Endothelial cell of umbilical vein (primary cell): Measurements from ENCODE around the gene VPS51. TPM values are rescaled to one million over a fixed set of nuclear protein-coding genes. Genes with fewer than 3 reads are reported as not detected.

Source experiments
- BruUV-seq: library from RNA; stranded (reverse); fragments of 400-500 nt; replicated peaks from 2 replicates; lab custom pipeline; 2021; lab: Mats Ljungman, UMichigan
- CTCF ChIA-PET: fragments of 300-600, 350-600 bp; sonication (Branson Sonifier 250); formaldehyde crosslinking; loops from one replicate; lab custom pipeline; 2021; ENCODE audit warnings: antibody characterized with exemption, inconsistent platforms; lab: Charles Lee
- POLR2A ChIA-PET: fragments of 300-600, 350-600 bp; sonication (Branson Sonifier 250); formaldehyde crosslinking; loops from one replicate; lab custom pipeline; 2021; ENCODE audit warnings: antibody characterized with exemption, inconsistent platforms; lab: Charles Lee
- DNase-seq: peaks from one replicate; pipeline ENCODE4 v3.0.0-alpha.2; 2011; ENCODE audit warnings: low read depth, low spot score
- FAIRE-seq: peaks from 2 replicates; lab custom pipeline; 2011; peaks lifted over from hg19 to GRCh38; lab: Jason Lieb, UNC
- H2AFZ ChIP-seq: 2 replicates; pipeline ENCODE4 v1.6.0; 2012; ENCODE audit warnings: low read depth, low read length, control low read depth, inconsistent platforms
- H3K27ac ChIP-seq: 2 replicates; pipeline ENCODE4 v1.5.1; 2011; ENCODE audit warnings: low read depth, mild to moderate bottlenecking, control low read depth, low read length, moderate library complexity; ENCODE audit not compliant: insufficient read depth
- H3K27me3 ChIP-seq, 2 experiments: 2 replicates each; pipeline versions ENCODE4 v1.6.0 to v1.6.1; 2011; ENCODE audit warnings: low read length in 2 of 2, mixed read lengths in 1 of 2; ENCODE audit not compliant: control insufficient read depth in 2 of 2, insufficient read depth in 2 of 2
- H3K36me3 ChIP-seq, 2 experiments: 2 replicates in 1 of 2; 3 replicates in 1 of 2; pipeline ENCODE4 v1.5.1; 2011; ENCODE audit warnings: low read length in 2 of 2, mild to moderate bottlenecking in 1 of 2, moderate library complexity in 1 of 2; ENCODE audit not compliant: control insufficient read depth in 2 of 2, insufficient read depth in 2 of 2; ENCODE audit errors: extremely low read depth in 1 of 2
- H3K4me1 ChIP-seq: 3 replicates; pipeline ENCODE4 v1.5.1; 2011; ENCODE audit warnings: mild to moderate bottlenecking, low read length; ENCODE audit not compliant: control insufficient read depth, insufficient read depth; ENCODE audit errors: extremely low read depth
- H3K4me2 ChIP-seq: 2 replicates; pipeline ENCODE4 v1.6.1; 2011; ENCODE audit warnings: low read length, control low read depth, mixed read lengths; ENCODE audit not compliant: insufficient read depth
- H3K4me3 ChIP-seq, 3 experiments: fragments of 200-600 bp in 1 of 3; sonication (generic), shearing (Covaris generic) in 1 of 3; replicated peaks in 1 of 3; 2 replicates each; pipeline ENCODE4 v1.5.1; 2011 to 2016; ENCODE audit warnings: control low read depth in 3 of 3, low read length in 3 of 3, mild to moderate bottlenecking in 2 of 3, inconsistent platforms in 1 of 3, low read depth in 1 of 3, moderate library complexity in 1 of 3; ENCODE audit not compliant: insufficient read depth in 1 of 3
- H3K79me2 ChIP-seq: 2 replicates; pipeline ENCODE4 v1.6.0; 2012; ENCODE audit warnings: low read length, inconsistent platforms; ENCODE audit not compliant: control insufficient read depth, insufficient read depth
- H3K9ac ChIP-seq: replicated peaks from 2 replicates; pipeline ENCODE3; 2011; ENCODE audit warnings: low read length, control low read depth; ENCODE audit not compliant: insufficient read depth; ENCODE audit errors: extremely low read depth
- H3K9me1 ChIP-seq: replicated peaks from 3 replicates; pipeline ENCODE4 v1.6.0; 2011; ENCODE audit warnings: mild to moderate bottlenecking, low read length; ENCODE audit not compliant: control insufficient read depth, insufficient read depth; ENCODE audit errors: extremely low read depth
- H3K9me3 ChIP-seq: replicated peaks from 2 replicates; pipeline ENCODE4 v1.5.1; 2012; ENCODE audit warnings: low read length, inconsistent platforms; ENCODE audit not compliant: control insufficient read depth, insufficient read depth
- H4K20me1 ChIP-seq: replicated peaks from 2 replicates; pipeline ENCODE3; 2011; ENCODE audit warnings: mild to moderate bottlenecking, low read length; ENCODE audit not compliant: control insufficient read depth, insufficient read depth; ENCODE audit errors: extremely low read depth
- EZH2 ChIP-seq: IDR thresholded peaks from 2 replicates; pipeline ENCODE4 v1.6.1; 2012; ENCODE audit warnings: borderline replicate concordance, low read depth, mild to moderate bottlenecking, moderate library complexity, low read length, inconsistent platforms; ENCODE audit not compliant: severe bottlenecking
- FOS ChIP-seq: IDR thresholded peaks from 2 replicates; pipeline ENCODE4 v1.6.1; 2011; ENCODE audit warnings: mild to moderate bottlenecking, low read length, moderate library complexity, borderline replicate concordance; ENCODE audit not compliant: insufficient read depth
- MYC ChIP-seq: IDR thresholded peaks from one replicate; pipeline ENCODE4 v1.6.1; 2011; ENCODE audit warnings: mild to moderate bottlenecking, low read depth, low read length
- POLR2A ChIP-seq: IDR thresholded peaks from 2 replicates; pipeline ENCODE4 v1.6.1; 2012; ENCODE audit warnings: low read depth, mild to moderate bottlenecking, control low read depth, low read length
- dilution Hi-C: fragments of 300-500 bp; cut with MboI; formaldehyde crosslinking; loops from one replicate; pipeline ENCODE4 v1.15.0; 2019; ENCODE audit warnings: low sequenced_read_pairs; ENCODE audit not compliant: extremely low pct_ligation_motif_present
- intact Hi-C: fragments of 100-400 bp; cut with micrococcal nuclease; formaldehyde crosslinking; loops from one replicate; pipeline ENCODE4 v1.10.0; 2022
- microRNA-seq: library from miRNA; unstranded; fragments of <30 nt; microRNA quantifications from one replicate; pipeline ENCODE4 v1.2.0, GENCODE V29; 2021; ENCODE audit warnings: borderline number of aligned reads, borderline replicate concordance
- polyA plus RNA-seq, 4 experiments: library from polyadenylated mRNA; depleted of rRNA in 3 of 4; stranded (reverse) in 3 of 4; unstranded in 1 of 4; fragments of >200 nt; gene quantifications; 2 replicates each; pipeline versions ENCODE4 v1.2.1 to v1.2.3, GENCODE V29; 2011 to 2012; ENCODE audit warnings: missing spikeins in 1 of 4
- small RNA-seq: library from RNA; depleted of rRNA; stranded (forward); fragments of <200 nt; gene quantifications from one replicate; pipeline ENCODE3, GENCODE V24; 2012; ENCODE audit warnings: low replicate concordance, low read depth; ENCODE audit not compliant: insufficient read depth, insufficient read length
- total RNA-seq: library from RNA; stranded (reverse); gene quantifications from 2 replicates; pipeline ENCODE4 v1.2.3, GENCODE V29; 2021
- TF ChIP-seq, protein P1 (sequence below): IDR thresholded peaks from 2 replicates; pipeline ENCODE4 v1.6.1; 2011; ENCODE audit not compliant: insufficient read depth, insufficient read length

The VPS51 gene
- total and polyA plus RNA-seq, 2 donors (not counting 3 experiments of a cell fraction or from before 2014, with no cell fraction given) = 108 to 146 TPM

DNA sequence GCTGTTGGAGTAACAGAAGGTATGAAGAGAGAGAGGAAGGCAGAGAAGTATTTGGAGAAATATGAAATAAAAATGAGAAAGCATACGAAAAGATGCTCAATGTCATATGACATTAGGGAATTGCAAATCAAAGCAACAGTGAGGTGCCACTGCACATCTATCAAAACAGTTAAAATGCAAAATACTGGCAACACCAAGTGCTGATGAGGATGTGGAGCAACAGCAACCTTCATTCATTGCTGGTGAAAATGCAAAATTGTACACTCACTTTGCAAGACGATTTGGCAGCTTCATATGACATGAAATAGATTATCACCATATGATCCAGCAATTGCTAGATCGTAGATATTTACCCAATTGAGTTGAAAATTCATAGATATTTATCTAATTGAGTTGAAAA is 64.6 kb downstream of the VPS51 start:
- Histone ChIP-seq H3K79me2 (no peaks in the 10 kb centered on the region), H3K27me3 (no peaks in the 10 kb centered on the region), H3K9me1 (no peaks in the 10 kb centered on the region), H4K20me1 (no peaks in the 10 kb centered on the region), H3K36me3 (no peaks in the 10 kb centered on the region), H2AFZ (no peak overlapping the region), H3K4me1 (no peaks in the 10 kb centered on the region), H3K4me3 (no peak overlapping the region), H3K9me3 (no peaks in the 10 kb centered on the region), H3K4me2 (no peak overlapping the region), H3K9ac (no peak overlapping the region), H3K27ac (no peak overlapping the region)
- DNase-seq = no peak
- dilution Hi-C loops = no loop called here
- TF ChIP-seq MYC (no peak), FOS (no peak), EZH2 (no peak), POLR2A (no peak)
- TF ChIP-seq, protein P1, sequence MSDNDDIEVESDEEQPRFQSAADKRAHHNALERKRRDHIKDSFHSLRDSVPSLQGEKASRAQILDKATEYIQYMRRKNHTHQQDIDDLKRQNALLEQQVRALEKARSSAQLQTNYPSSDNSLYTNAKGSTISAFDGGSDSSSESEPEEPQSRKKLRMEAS = no peak
- intact Hi-C loops = no loop called here
- POLR2A ChIA-PET = no interaction called here
- CTCF ChIA-PET = no interaction called here
- no TSS peak for BruUV-seq
- no peak for FAIRE-seq

Small RNA genes within 50 kb of the gene (microRNA-seq; reads per million reads assigned to microRNA genes)
- gene MIR6751 = not detected

Small RNA genes within 50 kb of the gene (small RNA-seq; reads per million reads assigned to genes)
- gene HIGD1AP10 (not detected), gene PDCL2P2 (not detected), gene RNU2-23P (1.5 reads per million)

Other genes with a start within 250 kb of the VPS51 start
- 98.0 and 109 TPM in 2 replicates for gene EHD1, start 217.6 kb upstream of the VPS51 start, total RNA-seq
- 136 and 140 TPM in 2 replicates for gene EHD1, start 217.6 kb upstream of the VPS51 start, polyA plus RNA-seq
- 24.3 and 27.4 TPM in 2 replicates for gene ATG2A, start 179.0 kb upstream of the VPS51 start, total RNA-seq
- gene ATG2A, start 179.0 kb upstream of the VPS51 start, polyA plus RNA-seq = 13.4 and 17.6 TPM in 2 replicates
- 17.8 and 21.5 TPM in 2 replicates for gene PPP2R5B, start 171.5 kb upstream of the VPS51 start, total RNA-seq
- gene PPP2R5B, start 171.5 kb upstream of the VPS51 start, polyA plus RNA-seq = 17.6 and 20.9 TPM in 2 replicates
- gene GPHA2, start 160.3 kb upstream of the VPS51 start, total RNA-seq = not detected in 2 replicates
- gene GPHA2, start 160.3 kb upstream of the VPS51 start, polyA plus RNA-seq = not detected in 2 replicates
- not detected in 2 replicates for gene MAJIN, start 124.1 kb upstream of the VPS51 start, total RNA-seq
- gene MAJIN, start 124.1 kb upstream of the VPS51 start, polyA plus RNA-seq = 0.07 TPM in 1 of 2 replicates, not detected in the other
- gene BATF2, start 99.2 kb upstream of the VPS51 start, total RNA-seq = 0.75 and 0.81 TPM in 2 replicates
- gene BATF2, start 99.2 kb upstream of the VPS51 start, polyA plus RNA-seq = 0.75 and 1.5 TPM in 2 replicates
- gene ARL2, start 82.1 kb upstream of the VPS51 start, total RNA-seq = 108 and 109 TPM in 2 replicates
- 259 and 312 TPM in 2 replicates for gene ARL2, start 82.1 kb upstream of the VPS51 start, polyA plus RNA-seq
- 21.0 and 21.8 TPM in 2 replicates for gene SNX15, start 68.8 kb upstream of the VPS51 start, total RNA-seq
- 15.2 and 15.5 TPM in 2 replicates for gene SNX15, start 68.8 kb upstream of the VPS51 start, polyA plus RNA-seq
- 16.6 and 18.0 TPM in 2 replicates for gene SAC3D1, start 55.0 kb upstream of the VPS51 start, total RNA-seq
- 17.0 and 22.2 TPM in 2 replicates for gene SAC3D1, start 55.0 kb upstream of the VPS51 start, polyA plus RNA-seq
- gene NAALADL1, start 37.7 kb upstream of the VPS51 start, total RNA-seq = 4.4 and 6.8 TPM in 2 replicates
- gene NAALADL1, start 37.7 kb upstream of the VPS51 start, polyA plus RNA-seq = 13.9 and 16.5 TPM in 2 replicates
- 34.1 and 35.7 TPM in 2 replicates for gene CDCA5, start 12.2 kb upstream of the VPS51 start, total RNA-seq
- 14.0 and 16.4 TPM in 2 replicates for gene CDCA5, start 12.2 kb upstream of the VPS51 start, polyA plus RNA-seq
- 37.6 and 45.1 TPM in 2 replicates for gene ZFPL1, start 12.0 kb upstream of the VPS51 start, total RNA-seq
- gene ZFPL1, start 12.0 kb upstream of the VPS51 start, polyA plus RNA-seq = 139 and 186 TPM in 2 replicates
- 11.6 and 16.2 TPM in 2 replicates for gene TM7SF2, start 15.7 kb downstream of the VPS51 start, total RNA-seq
- 39.5 and 47.1 TPM in 2 replicates for gene TM7SF2, start 15.7 kb downstream of the VPS51 start, polyA plus RNA-seq
- 9.0 and 9.2 TPM in 2 replicates for gene ZNHIT2, start 21.5 kb downstream of the VPS51 start, total RNA-seq
- 7.1 and 12.8 TPM in 2 replicates for gene ZNHIT2, start 21.5 kb downstream of the VPS51 start, polyA plus RNA-seq
- gene FAU, start 25.9 kb downstream of the VPS51 start, total RNA-seq = 746 and 784 TPM in 2 replicates
- 741 and 809 TPM in 2 replicates for gene FAU, start 25.9 kb downstream of the VPS51 start, polyA plus RNA-seq
- gene MRPL49, start 26.1 kb downstream of the VPS51 start, total RNA-seq = 49.7 and 51.6 TPM in 2 replicates
- gene MRPL49, start 26.1 kb downstream of the VPS51 start, polyA plus RNA-seq = 76.8 and 90.4 TPM in 2 replicates
- 34.5 and 36.0 TPM in 2 replicates for gene SYVN1, start 38.3 kb downstream of the VPS51 start, total RNA-seq
- 39.1 and 45.1 TPM in 2 replicates for gene SYVN1, start 38.3 kb downstream of the VPS51 start, polyA plus RNA-seq
- gene SPDYC, start 74.0 kb downstream of the VPS51 start, total RNA-seq = not detected in 2 replicates
- gene SPDYC, start 74.0 kb downstream of the VPS51 start, polyA plus RNA-seq = not detected in 2 replicates
- gene CAPN1, start 85.7 kb downstream of the VPS51 start, total RNA-seq = 201 and 217 TPM in 2 replicates
- gene CAPN1, start 85.7 kb downstream of the VPS51 start, polyA plus RNA-seq = 218 and 293 TPM in 2 replicates
- 24.0 and 25.4 TPM in 2 replicates for gene POLA2, start 165.7 kb downstream of the VPS51 start, total RNA-seq
- 30.0 and 36.2 TPM in 2 replicates for gene POLA2, start 165.7 kb downstream of the VPS51 start, polyA plus RNA-seq
- gene CDC42EP2, start 218.7 kb downstream of the VPS51 start, total RNA-seq = 23.4 and 23.9 TPM in 2 replicates
- gene CDC42EP2, start 218.7 kb downstream of the VPS51 start, polyA plus RNA-seq = 26.4 and 33.3 TPM in 2 replicates
- gene DPF2, start 237.6 kb downstream of the VPS51 start, total RNA-seq = 48.9 and 58.7 TPM in 2 replicates
- 62.2 and 73.3 TPM in 2 replicates for gene DPF2, start 237.6 kb downstream of the VPS51 start, polyA plus RNA-seq